KMS-11 (cell line): Measurements from ENCODE around the gene INTS4.

Experiments
- H2AFZ ChIP-seq: fragments of 200-600 bp; sonication (generic); 2 replicates; pipeline ENCODE4 v1.6.1; 2016; ENCODE audit warnings: antibody characterized with exemption, mixed run types, low read depth
- H3K27ac ChIP-seq: fragments of 200-600 bp; sonication (generic); 2 replicates; pipeline ENCODE4 v1.6.1; 2016; ENCODE audit warnings: mild to moderate bottlenecking, mixed run types
- H3K27me3 ChIP-seq: fragments of 200-600 bp; sonication (generic); 2 replicates; pipeline ENCODE4 v1.6.1; 2017; ENCODE audit warnings: mild to moderate bottlenecking, low read depth, mixed run types, moderate library complexity; ENCODE audit not compliant: insufficient read depth
- H3K36me3 ChIP-seq: fragments of 200-600 bp; sonication (generic); 2 replicates; pipeline ENCODE4 v1.6.1; 2017; ENCODE audit warnings: mild to moderate bottlenecking, mixed run types; ENCODE audit not compliant: insufficient read depth
- H3K4me1 ChIP-seq: fragments of 200-600 bp; sonication (generic); 2 replicates; pipeline ENCODE4 v1.6.1; 2016; ENCODE audit warnings: mild to moderate bottlenecking, low read depth, mixed run types; ENCODE audit not compliant: poor library complexity, severe bottlenecking
- H3K4me2 ChIP-seq: fragments of 200-600 bp; sonication (generic); 2 replicates; pipeline ENCODE4 v1.7.0; 2016; ENCODE audit warnings: mild to moderate bottlenecking, mixed run types
- H3K4me3 ChIP-seq: fragments of 200-600 bp; sonication (generic); IDR thresholded peaks from 2 replicates; pipeline ENCODE4 v1.6.1; 2017; ENCODE audit warnings: low read depth, low read length, mixed read lengths; ENCODE audit not compliant: insufficient read depth
- H3K79me2 ChIP-seq: fragments of 200-600 bp; sonication (generic); 2 replicates; pipeline ENCODE4 v1.6.1; 2016; ENCODE audit warnings: low read depth, mixed run types; ENCODE audit not compliant: insufficient read depth
- H3K9ac ChIP-seq: fragments of 200-600 bp; sonication (generic); 2 replicates; pipeline ENCODE4 v1.6.1; 2016; ENCODE audit warnings: mild to moderate bottlenecking, mixed run types
- H4K20me1 ChIP-seq: fragments of 200-600 bp; sonication (generic); 2 replicates; pipeline ENCODE4 v1.6.1; 2016; ENCODE audit warnings: mild to moderate bottlenecking, mixed run types; ENCODE audit not compliant: insufficient read depth
- CTCF ChIP-seq: fragments of 200-600 bp; sonication (generic); conservative IDR thresholded peaks from 2 replicates; pipeline ENCODE4 v1.6.1; 2017; ENCODE audit warnings: low read depth, mild to moderate bottlenecking, antibody characterized with exemption, low read length, moderate library complexity, mixed read lengths

Gene INTS4

GRCh38 chr11:77842441-77843121 lies 151.9 kb downstream of the INTS4 start:
- Histone ChIP-seq H3K4me1 (no peaks in the 10 kb centered on the region), H3K36me3 (no peaks in the 10 kb centered on the region), H4K20me1 (no peaks in the 10 kb centered on the region), H3K79me2 (no peaks in the 10 kb centered on the region), H3K4me3 (no peak overlapping the region), H3K27me3 (no peaks in the 10 kb centered on the region), H2AFZ (no peak overlapping the region), H3K4me2 (no peak overlapping the region), H3K9ac (no peak overlapping the region), H3K27ac (no peak overlapping the region)
- no peak for TF ChIP-seq CTCF

- no peak for TF ChIP-seq CTCF
- Histone ChIP-seq H3K27me3 (no peaks in the 10 kb centered on the region), H4K20me1 (no peaks in the 10 kb centered on the region), H3K36me3 (no peaks in the 10 kb centered on the region), H3K79me2 (no peaks in the 10 kb centered on the region), H3K4me3 (no peak overlapping the region), H2AFZ (no peak overlapping the region), H3K27ac (no peak overlapping the region), H3K4me2 (no peak overlapping the region), H3K4me1 (no peaks in the 10 kb centered on the region), H3K9ac (no peak overlapping the region)
Measured at GRCh38 chr11:77833302-77833701, 161.2 kb downstream of the INTS4 start.

GRCh38 chr11:77828926-77829325 lies 165.5 kb downstream of the INTS4 start:
- Histone ChIP-seq H3K79me2 (no peaks in the 10 kb centered on the region), H3K27ac (no peak overlapping the region), H2AFZ (no peak overlapping the region), H4K20me1 (no peaks in the 10 kb centered on the region), H3K9ac (no peak overlapping the region), H3K4me3 (no peak overlapping the region), H3K4me1 (no peaks in the 10 kb centered on the region), H3K36me3 (no peaks in the 10 kb centered on the region), H3K27me3 (no peaks in the 10 kb centered on the region), H3K4me2 (no peak overlapping the region)
- no peak for TF ChIP-seq CTCF
